Right lobe of liver (tissue), 4 donors: ENCODE results near the gene PSMD3.

Source experiments
- POLR2A ChIP-seq: fragments of 450-650 bp; IDR thresholded peaks from one replicate; pipeline ENCODE4 v1.6.1; 2017; ENCODE audit warnings: antibody characterized with exemption, mild to moderate bottlenecking
- TF ChIP-seq, protein P1 (sequence below), 4 donors: fragments of 200-600 bp in 3 of 4; fragments of 450-650 bp in 1 of 4; IDR thresholded peaks; one replicate each; pipeline versions ENCODE4 v1.5.1 to v1.8.0; 2016 to 2022; ENCODE audit warnings: antibody characterized with exemption in 4 of 4, mild to moderate bottlenecking in 2 of 4
- donor health status: DM: no; HTN: no; CAD: no.
- donor health status: DM: no; HTN: no; CAD: no.
- donor health status: DM: no; HTN: yes; CAD: no.

- TF ChIP-seq, protein P1, sequence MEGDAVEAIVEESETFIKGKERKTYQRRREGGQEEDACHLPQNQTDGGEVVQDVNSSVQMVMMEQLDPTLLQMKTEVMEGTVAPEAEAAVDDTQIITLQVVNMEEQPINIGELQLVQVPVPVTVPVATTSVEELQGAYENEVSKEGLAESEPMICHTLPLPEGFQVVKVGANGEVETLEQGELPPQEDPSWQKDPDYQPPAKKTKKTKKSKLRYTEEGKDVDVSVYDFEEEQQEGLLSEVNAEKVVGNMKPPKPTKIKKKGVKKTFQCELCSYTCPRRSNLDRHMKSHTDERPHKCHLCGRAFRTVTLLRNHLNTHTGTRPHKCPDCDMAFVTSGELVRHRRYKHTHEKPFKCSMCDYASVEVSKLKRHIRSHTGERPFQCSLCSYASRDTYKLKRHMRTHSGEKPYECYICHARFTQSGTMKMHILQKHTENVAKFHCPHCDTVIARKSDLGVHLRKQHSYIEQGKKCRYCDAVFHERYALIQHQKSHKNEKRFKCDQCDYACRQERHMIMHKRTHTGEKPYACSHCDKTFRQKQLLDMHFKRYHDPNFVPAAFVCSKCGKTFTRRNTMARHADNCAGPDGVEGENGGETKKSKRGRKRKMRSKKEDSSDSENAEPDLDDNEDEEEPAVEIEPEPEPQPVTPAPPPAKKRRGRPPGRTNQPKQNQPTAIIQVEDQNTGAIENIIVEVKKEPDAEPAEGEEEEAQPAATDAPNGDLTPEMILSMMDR (IDR thresholded peaks at IDR 0.05), result peak; percentile 77 to 92 (median 84)
- peak; percentile 74 for TF ChIP-seq POLR2A
These were observed at the start of gene PSMD3 for GRCh38 chr17:39980351-39981206.
